Caco-2 (cell line): ENCODE data around the gene ZDHHC13. TPM values are rescaled to one million over a fixed set of nuclear protein-coding genes. Genes with fewer than 3 reads are reported as not detected.
A peak's percentile ranks its signal among the peaks of the same experiment; 100 is the strongest.

Experiments
- BruUV-seq: library from RNA; stranded (reverse); fragments of 400-500 nt; replicated peaks from 2 replicates; lab custom pipeline; 2021; lab: Mats Ljungman, UMichigan
- CTCF ChIA-PET: fragments of 300-600 bp; sonication (Branson Sonifier 250); formaldehyde crosslinking; loops from one replicate; lab custom pipeline; 2022; ENCODE audit warnings: antibody characterized with exemption; lab: Charles Lee
- POLR2A ChIA-PET: fragments of 300-600 bp; sonication (Branson Sonifier 250); formaldehyde crosslinking; loops from one replicate; lab custom pipeline; 2022; ENCODE audit warnings: antibody characterized with exemption; lab: Charles Lee
- DNase-seq, 2 experiments: peaks; one replicate each; pipeline versions ENCODE4 v3.0.0 to v3.0.0-alpha.2; 2020 to 2022
- H3K27me3 ChIP-seq: replicated peaks from 2 replicates; pipeline ENCODE4 v1.6.0; 2011; ENCODE audit warnings: low read length; ENCODE audit not compliant: control insufficient read depth, insufficient read depth
- H3K36me3 ChIP-seq: 2 replicates; pipeline ENCODE4 v1.5.1; 2011; ENCODE audit warnings: low read length; ENCODE audit not compliant: control insufficient read depth, insufficient read depth
- H3K4me1 ChIP-seq: fragments of 250-450 bp; sonication (Bioruptor Pico); 2 replicates; pipeline ENCODE4 v1.5.1; 2020; ENCODE audit warnings: mild to moderate bottlenecking
- H3K4me3 ChIP-seq: 2 replicates; pipeline ENCODE4 v1.5.1; 2011; ENCODE audit warnings: low read depth, mild to moderate bottlenecking, control low read depth, low read length
- H3K9me3 ChIP-seq: fragments of 250-450 bp; sonication (Bioruptor Pico); 2 replicates; pipeline ENCODE4 v1.5.1; 2020; ENCODE audit warnings: mild to moderate bottlenecking, moderate library complexity
- H3K27ac Mint-ChIP-seq: one replicate; pipeline ENCODE4 v1.8.0; 2022; ENCODE audit warnings: mixed read lengths; ENCODE audit not compliant: unreplicated experiment
- H3K27me3 Mint-ChIP-seq: one replicate; pipeline ENCODE4 v1.8.0; 2022; ENCODE audit warnings: mixed read lengths; ENCODE audit not compliant: insufficient read depth, unreplicated experiment
- H3K36me3 Mint-ChIP-seq: one replicate; pipeline ENCODE4 v1.8.0; 2022; ENCODE audit warnings: mild to moderate bottlenecking, mixed read lengths; ENCODE audit not compliant: insufficient read depth, unreplicated experiment
- H3K4me1 Mint-ChIP-seq: one replicate; pipeline ENCODE4 v1.8.0; 2022; ENCODE audit warnings: low read depth, mixed read lengths; ENCODE audit not compliant: unreplicated experiment
- H3K4me3 Mint-ChIP-seq: one replicate; pipeline ENCODE4 v1.8.0; 2022; ENCODE audit warnings: mild to moderate bottlenecking, moderate library complexity, mixed read lengths; ENCODE audit not compliant: unreplicated experiment
- H3K9me3 Mint-ChIP-seq: one replicate; pipeline ENCODE4 v1.8.0; 2022; ENCODE audit warnings: mixed read lengths; ENCODE audit not compliant: unreplicated experiment
- intact Hi-C: fragments of 100-400 bp; cut with micrococcal nuclease; formaldehyde crosslinking; loops from one replicate; pipeline ENCODE4 v1.10.0; 2022; ENCODE audit not compliant: unreplicated experiment
- total RNA-seq: library from RNA; stranded (reverse); gene quantifications from 2 replicates; pipeline ENCODE4 v1.2.3, GENCODE V29; 2022
- TF ChIP-seq, protein P1 (sequence below), 2 experiments: fragments of 200-600 bp in 1 of 2; IDR thresholded peaks; 1 replicate in 1 of 2; 2 replicates in 1 of 2; pipeline versions ENCODE4 v1.5.1 to v1.8.0; 2011 to 2022; ENCODE audit warnings: antibody characterized with exemption in 1 of 2, control low read depth in 1 of 2, inconsistent platforms in 1 of 2, low read depth in 1 of 2, low read length in 1 of 2, mild to moderate bottlenecking in 1 of 2, moderate library complexity in 1 of 2; ENCODE audit not compliant: insufficient read depth in 1 of 2, severe bottlenecking in 1 of 2, unreplicated experiment in 1 of 2

ZDHHC13 gene
- total RNA-seq, 1 experiment from 2014 or later: 21.8 TPM

- Histone ChIP-seq H3K27me3 (no peaks in the 10 kb centered on the region), H3K4me3 (no peak overlapping the region), H3K36me3 (no peaks in the 10 kb centered on the region), H3K4me1 (peaks cover 10% of the 10 kb centered on the region; the same call in 1 of the 2 replicates), H3K9me3 (no peaks in the 10 kb centered on the region)
- H3K9me3 Mint-ChIP-seq: no peaks in the 10 kb centered on the region
- ChIA-PET POLR2A (no interaction called here), CTCF (interaction anchor here (0.6 kb wide), 1 partner anchor 1806 kb away, joined by 5 read pairs; no protein-coding TSS in a partner anchor)
- no TSS peak for BruUV-seq
- no peak overlapping the region for H3K4me3 Mint-ChIP-seq
- intact Hi-C loops: no loop called here
- no peak for DNase-seq
- H3K36me3 Mint-ChIP-seq: no peaks in the 10 kb centered on the region
- peaks cover 14% of the 10 kb centered on the region for H3K4me1 Mint-ChIP-seq
- no peaks in the 10 kb centered on the region for H3K27me3 Mint-ChIP-seq
- TF ChIP-seq, protein P1, sequence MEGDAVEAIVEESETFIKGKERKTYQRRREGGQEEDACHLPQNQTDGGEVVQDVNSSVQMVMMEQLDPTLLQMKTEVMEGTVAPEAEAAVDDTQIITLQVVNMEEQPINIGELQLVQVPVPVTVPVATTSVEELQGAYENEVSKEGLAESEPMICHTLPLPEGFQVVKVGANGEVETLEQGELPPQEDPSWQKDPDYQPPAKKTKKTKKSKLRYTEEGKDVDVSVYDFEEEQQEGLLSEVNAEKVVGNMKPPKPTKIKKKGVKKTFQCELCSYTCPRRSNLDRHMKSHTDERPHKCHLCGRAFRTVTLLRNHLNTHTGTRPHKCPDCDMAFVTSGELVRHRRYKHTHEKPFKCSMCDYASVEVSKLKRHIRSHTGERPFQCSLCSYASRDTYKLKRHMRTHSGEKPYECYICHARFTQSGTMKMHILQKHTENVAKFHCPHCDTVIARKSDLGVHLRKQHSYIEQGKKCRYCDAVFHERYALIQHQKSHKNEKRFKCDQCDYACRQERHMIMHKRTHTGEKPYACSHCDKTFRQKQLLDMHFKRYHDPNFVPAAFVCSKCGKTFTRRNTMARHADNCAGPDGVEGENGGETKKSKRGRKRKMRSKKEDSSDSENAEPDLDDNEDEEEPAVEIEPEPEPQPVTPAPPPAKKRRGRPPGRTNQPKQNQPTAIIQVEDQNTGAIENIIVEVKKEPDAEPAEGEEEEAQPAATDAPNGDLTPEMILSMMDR (IDR thresholded peaks at IDR 0.05; ENCODE audit: insufficient read depth in 1 of 2, low read depth in 1 of 2, low read length in 1 of 2, severe bottlenecking in 1 of 2, unreplicated experiment in 1 of 2): no peak
- H3K27ac Mint-ChIP-seq: peak overlapping the region; percentile 62
These were observed 82.8 kb downstream of the ZDHHC13 start for GRCh38 chr11:19199771-19200170.

DNA sequence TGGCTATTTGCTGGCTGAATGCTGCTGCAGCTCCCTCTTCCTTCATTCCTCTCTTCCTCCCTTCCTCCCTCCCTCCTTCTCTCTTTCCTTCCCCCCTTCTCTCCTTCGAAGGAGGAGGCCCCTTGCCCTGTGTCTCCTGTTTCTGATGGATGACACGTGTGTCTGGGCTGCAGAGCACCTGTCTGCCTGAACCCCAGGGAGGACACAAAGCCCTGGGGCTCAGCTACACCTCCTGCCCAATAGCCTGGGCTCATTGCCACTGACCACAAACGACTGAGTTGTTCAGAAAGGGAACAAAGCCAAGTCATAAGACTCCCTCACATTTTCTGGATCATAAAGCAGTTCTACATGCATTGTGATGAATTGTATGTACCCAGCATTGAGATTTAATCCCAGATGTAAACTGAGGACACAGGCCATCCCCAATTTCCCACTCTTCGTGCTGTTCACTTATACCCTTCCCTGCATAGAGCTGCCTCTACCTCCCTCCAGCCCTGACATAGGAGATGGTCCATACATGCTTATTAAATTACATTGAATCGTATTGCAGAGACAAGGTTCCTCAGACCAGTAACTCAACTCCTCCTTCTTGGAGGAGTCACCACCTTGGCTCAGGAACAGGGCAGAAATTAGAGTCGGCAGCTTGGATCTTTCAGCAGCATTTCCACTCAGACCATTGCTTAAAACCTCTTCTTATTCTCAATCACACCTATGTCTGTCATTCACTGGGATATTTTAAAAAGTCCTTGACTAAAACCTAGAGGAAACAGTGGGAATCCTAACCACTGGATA is 83.6 kb downstream of the ZDHHC13 start:
- H3K9me3 Mint-ChIP-seq: no peaks in the 10 kb centered on the region
- no peaks in the 10 kb centered on the region for H3K36me3 Mint-ChIP-seq
- H3K36me3 ChIP-seq: no peaks in the 10 kb centered on the region
- H3K27me3 Mint-ChIP-seq: no peaks in the 10 kb centered on the region
- no TSS peak for BruUV-seq
- no peak overlapping the region for H3K4me3 ChIP-seq
- CTCF ChIA-PET: interaction anchor here (0.6 kb wide), 1 partner anchor 1807 kb away, joined by 5 read pairs; no protein-coding TSS in a partner anchor
- DNase-seq: no peak
- no peaks in the 10 kb centered on the region for H3K27me3 ChIP-seq
- no peaks in the 10 kb centered on the region for H3K9me3 ChIP-seq
- intact Hi-C loops: no loop called here
- H3K4me1 ChIP-seq: peaks cover 10% of the 10 kb centered on the region; the same call in 1 of the 2 replicates
- TF ChIP-seq, protein P1 (IDR thresholded peaks at IDR 0.05; ENCODE audit: insufficient read depth in 1 of 2, low read depth in 1 of 2, low read length in 1 of 2, severe bottlenecking in 1 of 2, unreplicated experiment in 1 of 2): no peak
- H3K4me3 Mint-ChIP-seq: no peak overlapping the region
- H3K27ac Mint-ChIP-seq: no peak overlapping the region
- H3K4me1 Mint-ChIP-seq: peaks cover 14% of the 10 kb centered on the region
- POLR2A ChIA-PET: no interaction called here

GRCh38 chr11:19201737-19202605 is 85.0 kb downstream of the ZDHHC13 start, which contains the start of gene CSRP3:
CSRP3 (minus strand) TSS chr11:19201983; CDS start chr11:19192448, 9,535 bp downstream.
- CTCF ChIA-PET: no interaction called here
- Mint-ChIP-seq H3K27me3 (no peaks in the 10 kb centered on the region), H3K9me3 (no peaks in the 10 kb centered on the region), H3K4me3 (no peak within 1 kb of the TSS), H3K36me3 (no peaks in the 10 kb centered on the region), H3K4me1 (peaks cover 21% of the 10 kb centered on the region), H3K27ac (no peak within 1 kb of the TSS)
- H3K4me3 ChIP-seq: no peak within 1 kb of the TSS
- TF ChIP-seq, protein P1 (IDR thresholded peaks at IDR 0.05; ENCODE audit: insufficient read depth in 1 of 2, low read depth in 1 of 2, low read length in 1 of 2, severe bottlenecking in 1 of 2, unreplicated experiment in 1 of 2): no peak
- H3K4me1 ChIP-seq: peaks cover 10% of the 10 kb centered on the region; the same call in 1 of the 2 replicates
- intact Hi-C loops: no loop called here
- H3K9me3 ChIP-seq: no peaks in the 10 kb centered on the region
- H3K27me3 ChIP-seq: no peaks in the 10 kb centered on the region
- POLR2A ChIA-PET: no interaction called here
- DNase-seq: no peak
- H3K36me3 ChIP-seq: no peaks in the 10 kb centered on the region
- BruUV-seq: no TSS peak
